HG03196 (cell line): ENCODE results near the gene TMEM182.

Source experiments
- ATAC-seq: cut with Tn5 transposase; IDR thresholded peaks from one replicate; pipeline ENCODE4 v1.9.1; 2021; ENCODE audit not compliant: unreplicated experiment

TMEM182 gene, protein sequence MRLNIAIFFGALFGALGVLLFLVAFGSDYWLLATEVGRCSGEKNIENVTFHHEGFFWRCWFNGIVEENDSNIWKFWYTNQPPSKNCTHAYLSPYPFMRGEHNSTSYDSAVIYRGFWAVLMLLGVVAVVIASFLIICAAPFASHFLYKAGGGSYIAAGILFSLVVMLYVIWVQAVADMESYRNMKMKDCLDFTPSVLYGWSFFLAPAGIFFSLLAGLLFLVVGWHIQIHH

GRCh38 chr2:102761763-102762162 is at the start of gene TMEM182:
TSS of gene TMEM182 (plus strand) at chr2:102762031. CDS start at chr2:102762218, 187 bp downstream.
- ATAC-seq: no peak

DNA sequence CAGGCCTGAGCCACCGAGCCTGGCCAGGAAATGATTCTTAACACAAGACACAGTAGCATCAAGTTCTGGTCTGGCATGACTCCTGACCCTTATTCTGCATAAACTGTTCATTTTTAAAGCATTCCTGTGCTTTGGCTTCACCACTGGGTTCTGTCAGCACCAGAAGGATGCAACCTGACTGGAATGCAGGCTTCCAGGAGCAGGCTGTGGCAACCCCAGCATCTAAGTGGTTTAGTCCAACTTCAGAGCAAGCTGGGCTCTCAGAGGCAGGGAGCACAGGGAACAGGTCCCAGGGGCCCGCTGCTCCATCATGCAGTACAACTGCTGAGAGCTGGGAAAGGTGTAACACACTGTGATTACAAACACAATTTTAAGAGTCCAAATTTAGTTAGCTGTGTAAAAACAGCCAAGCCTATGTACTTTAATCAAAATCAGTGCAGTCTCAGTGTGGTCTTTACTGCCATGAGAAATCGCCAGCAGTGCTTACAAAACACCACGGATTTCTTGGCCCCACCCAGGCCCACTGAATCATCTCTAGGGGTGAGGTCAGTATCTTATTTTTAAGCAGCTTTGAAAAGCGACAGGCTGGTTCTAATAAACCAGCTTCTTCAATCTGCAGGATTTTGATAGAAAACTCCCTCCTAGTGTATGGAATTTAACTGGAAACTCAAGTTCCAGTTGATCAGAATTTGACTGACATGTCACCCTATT is 44.4 kb upstream of the TMEM182 start:
- no peak for ATAC-seq

GRCh38 chr2:102718387-102719316 is 43.2 kb upstream of the TMEM182 start:
- no peak for ATAC-seq

DNA sequence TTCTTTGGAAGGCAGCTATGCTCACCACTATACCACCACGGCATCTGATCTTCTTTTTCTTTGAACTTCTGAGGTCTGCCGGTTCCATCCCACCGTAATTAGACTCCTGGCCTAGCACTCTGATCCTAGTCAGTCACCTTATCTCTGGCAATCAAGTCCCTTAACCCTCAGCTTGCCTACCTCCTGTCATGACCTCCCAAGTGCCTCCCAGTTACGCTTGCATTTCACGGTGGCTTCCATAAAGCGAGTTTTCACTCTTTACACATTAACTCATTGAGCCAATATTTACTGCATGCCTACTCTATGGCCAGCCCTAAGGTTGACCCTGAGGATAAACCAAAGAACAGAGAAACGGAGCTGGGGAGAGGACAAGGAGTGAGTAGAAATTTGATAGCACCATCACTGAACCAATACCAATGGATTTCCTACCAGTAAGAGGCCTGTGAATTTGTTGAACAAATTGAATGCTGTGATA is 37.8 kb upstream of the TMEM182 start:
- ATAC-seq: no peak

DNA sequence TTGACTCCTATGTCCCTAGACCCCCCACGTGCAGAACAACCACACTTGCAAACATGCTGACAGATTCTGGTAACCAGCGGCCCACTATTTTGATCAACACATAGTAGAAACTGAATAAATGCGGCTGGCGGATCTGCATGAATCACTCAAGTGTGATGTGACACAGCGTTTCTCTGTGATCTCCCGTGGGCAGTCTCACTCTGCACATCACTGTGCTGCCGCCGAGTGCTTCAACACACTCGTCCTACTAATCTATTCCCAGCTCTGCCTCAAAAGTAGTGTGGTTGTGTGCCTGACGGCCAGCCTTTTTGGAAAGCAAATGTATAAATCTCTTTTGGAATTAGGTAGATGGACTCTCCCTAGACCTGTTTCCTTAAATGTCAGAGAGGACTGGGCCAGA is 37.3 kb upstream of the TMEM182 start:
- ATAC-seq: no peak

DNA sequence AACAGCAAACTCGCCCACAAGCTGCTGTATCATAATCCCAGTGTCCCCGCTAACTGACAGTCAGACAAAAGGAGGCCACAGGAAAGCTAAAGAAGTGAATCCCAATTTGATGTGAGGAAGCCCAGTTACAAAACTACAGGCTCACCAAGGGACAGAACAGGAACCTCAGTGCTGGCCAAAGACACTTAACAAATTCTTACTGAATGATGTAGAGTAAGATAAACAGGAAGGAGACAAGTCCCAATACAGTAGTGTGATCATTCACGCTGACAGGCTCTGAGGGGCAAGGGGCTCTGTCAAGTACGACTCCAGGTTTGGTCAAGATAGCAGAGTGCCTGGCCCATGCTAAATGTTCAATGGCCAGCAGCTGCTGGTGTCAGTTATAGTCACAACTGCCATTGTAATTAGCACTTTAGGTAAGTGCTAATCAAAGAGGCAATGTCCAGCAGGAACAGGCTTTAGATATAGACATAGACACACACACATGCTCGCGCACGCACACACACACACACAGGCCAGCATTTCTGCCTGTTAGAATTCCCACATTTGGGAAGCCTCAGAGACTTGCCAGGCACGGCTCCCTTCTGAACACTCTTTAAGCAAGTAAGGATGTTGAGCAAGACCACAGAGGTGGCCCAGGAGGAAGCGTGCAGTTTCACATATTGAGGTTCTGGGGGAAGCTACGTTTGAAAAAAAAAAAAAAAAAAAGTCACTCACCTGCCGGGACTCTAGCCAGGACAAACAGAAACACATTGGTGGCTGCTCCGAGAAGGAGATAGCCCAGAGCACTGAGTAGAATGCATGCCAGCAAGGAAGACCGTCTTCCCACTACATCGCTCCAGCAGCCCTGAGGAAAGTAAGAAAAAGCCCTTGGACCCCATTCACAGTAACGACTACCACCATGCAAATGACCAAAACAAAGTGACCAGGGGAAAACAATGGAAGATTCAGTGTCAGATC is 35.4 kb upstream of the TMEM182 start:
- ATAC-seq: no peak

DNA sequence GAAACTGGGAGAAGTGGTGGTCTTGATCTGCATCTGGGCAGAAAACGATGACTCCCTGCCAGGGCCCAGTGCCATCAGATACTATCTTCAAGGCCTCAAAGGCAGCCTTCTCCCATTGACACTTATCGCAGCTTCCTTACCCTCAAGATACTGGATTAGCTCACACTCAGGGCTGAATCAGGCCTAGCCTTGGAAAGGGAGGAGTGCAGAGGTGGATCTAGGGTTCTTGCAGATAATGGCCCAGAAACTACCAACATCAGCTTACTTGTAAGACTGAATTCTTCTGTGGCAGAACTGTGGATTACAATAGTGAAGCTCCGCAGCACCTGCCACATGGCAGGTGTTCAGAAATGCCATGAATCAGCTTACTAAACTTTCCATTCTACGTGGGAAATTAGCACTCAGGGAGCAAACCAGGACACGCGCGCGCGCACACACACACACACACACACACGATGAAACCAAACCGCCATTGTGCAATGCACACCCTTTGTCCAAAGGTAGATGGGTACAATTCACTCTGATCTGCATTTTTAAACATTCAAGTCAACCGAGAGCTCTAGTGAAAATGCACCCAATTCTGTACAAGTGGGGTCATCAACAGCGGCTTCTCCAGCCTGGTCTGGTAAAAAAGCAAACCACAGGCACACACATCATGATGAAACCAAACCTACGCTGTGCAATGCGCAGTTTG is 26.3 kb upstream of the TMEM182 start:
- no peak for ATAC-seq

- peak; percentile 14 for ATAC-seq
These were observed 25.8 kb upstream of the TMEM182 start for GRCh38 chr2:102736110-102736409.

- peak; percentile 96 for ATAC-seq
These were observed 25.1 kb upstream of the TMEM182 start for GRCh38 chr2:102736410-102737409.

DNA sequence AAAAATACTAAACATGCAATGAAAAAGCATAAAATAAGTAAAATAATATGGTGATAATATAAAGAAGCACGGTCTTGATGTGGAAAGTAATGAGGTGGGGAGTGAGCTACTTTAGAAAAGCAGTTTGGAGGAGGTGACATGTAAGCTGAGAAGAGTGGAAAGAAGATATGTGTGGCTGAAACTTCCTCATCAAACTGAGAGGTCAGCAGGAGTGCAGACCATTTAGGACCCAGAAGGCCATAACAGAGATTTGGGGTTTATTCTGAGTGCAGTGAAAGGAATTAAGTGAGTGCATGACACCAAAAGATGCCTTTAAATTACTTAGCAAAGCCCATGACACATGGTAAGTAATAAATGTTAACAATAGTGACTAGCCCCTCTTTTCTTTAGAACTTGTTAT is 24.4 kb upstream of the TMEM182 start:
- ATAC-seq: peak; percentile 37

GRCh38 chr2:102743259-102743658 is 18.6 kb upstream of the TMEM182 start:
- no peak for ATAC-seq

- ATAC-seq: no peak
These were observed 13.7 kb upstream of the TMEM182 start for GRCh38 chr2:102748107-102748506.

DNA sequence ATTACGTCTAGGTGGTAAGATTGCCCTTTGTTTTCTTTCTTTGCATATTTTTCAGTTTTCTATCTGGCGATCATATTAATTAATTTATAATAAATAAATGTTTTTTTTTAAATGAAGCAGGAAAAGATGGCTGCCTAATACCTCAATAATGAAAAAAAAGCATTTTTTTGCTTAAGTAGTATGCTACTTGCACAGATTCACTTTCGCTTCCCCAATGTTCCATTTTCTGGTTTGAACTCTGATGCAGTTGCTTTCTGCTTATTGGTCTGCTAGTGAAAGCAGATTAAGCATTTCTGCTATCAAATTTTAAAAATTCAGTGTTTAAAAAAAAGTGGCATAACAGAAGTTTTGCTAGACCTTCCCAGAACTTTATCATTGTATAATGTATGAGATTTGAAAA is 11.9 kb upstream of the TMEM182 start:
- peak; percentile 51 for ATAC-seq

DNA sequence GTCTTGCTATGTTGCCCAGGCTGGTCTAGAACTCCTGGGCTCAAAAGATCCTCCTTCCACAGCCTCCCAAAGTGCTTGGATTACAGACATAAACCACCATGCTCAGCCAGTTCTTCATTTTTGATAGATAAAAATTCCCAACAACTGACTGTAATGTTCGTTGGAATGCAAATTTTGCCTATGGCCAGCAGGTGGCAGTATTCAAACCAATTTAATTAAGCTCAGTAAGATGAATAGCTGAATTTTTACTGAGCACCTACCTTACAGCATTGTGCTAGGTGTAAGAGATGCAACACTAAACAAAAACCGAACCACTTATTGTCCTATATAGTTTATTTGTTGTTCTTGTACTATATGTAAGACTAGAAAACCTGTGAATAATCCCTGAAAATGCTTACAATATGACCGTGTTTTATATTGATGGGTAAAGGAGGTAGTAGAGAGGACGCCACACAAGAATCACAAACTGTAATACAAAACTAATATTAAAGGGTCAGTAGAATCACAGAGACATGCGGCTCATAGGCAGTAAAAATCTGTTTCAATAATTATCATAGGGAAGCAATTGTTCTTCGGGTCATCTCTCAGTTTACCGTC is 8.2 kb upstream of the TMEM182 start:
- no peak for ATAC-seq

- ATAC-seq: no peak
These were observed 7.2 kb upstream of the TMEM182 start for GRCh38 chr2:102754456-102755145.

DNA sequence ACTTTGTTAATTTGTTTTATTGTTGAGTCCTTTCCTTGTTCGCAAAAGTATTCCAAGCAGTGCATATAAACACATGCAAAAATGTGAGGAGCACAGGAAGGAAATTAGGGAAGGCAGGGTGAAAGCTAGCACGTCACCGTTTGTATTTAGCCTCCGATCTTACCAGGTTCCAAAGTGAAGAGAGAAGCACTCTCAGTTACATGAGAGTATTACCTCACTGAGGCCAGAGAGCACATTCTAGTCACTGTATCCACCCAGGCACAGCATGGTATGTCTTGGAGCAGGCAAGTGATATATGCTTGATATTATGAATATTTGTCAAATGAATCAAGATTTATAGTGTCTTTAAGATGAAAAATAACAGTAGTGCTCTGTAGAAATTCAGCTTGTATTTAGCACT is 6.5 kb upstream of the TMEM182 start:
- ATAC-seq: no peak

GRCh38 chr2:102758439-102758838 is 3.4 kb upstream of the TMEM182 start:
- ATAC-seq: no peak

- ATAC-seq: no peak
These were observed 2.3 kb downstream of the TMEM182 start for GRCh38 chr2:102764083-102764482.
